K562 (cell line): ENCODE data around the gene TNFRSF11A. TPM values are rescaled to one million over a fixed set of nuclear protein-coding genes. Genes with fewer than 3 reads are reported as not detected.

Source experiments
- ATAC-seq: fragments of 200-7000 bp; cut with Tn5 transposase; 3 replicates; pipeline ENCODE4 v1.9.1; 2020; ENCODE audit warnings: moderate library complexity
- BruUV-seq: library from RNA; stranded (reverse); fragments of 400-500 nt; replicated peaks from 2 replicates; lab custom pipeline; 2021; lab: Mats Ljungman, UMichigan
- CTCF ChIA-PET: fragments of 300-600 bp; formaldehyde crosslinking; extraction: SDS; loops from one replicate; lab custom pipeline; 2021; ENCODE audit warnings: low intra/inter-chr PET ratio; lab: Yijun Ruan, JAX
- POLR2A ChIA-PET: fragments of 300-600, 350-650 bp; sonication (Branson Sonifier 250); formaldehyde crosslinking; extraction: SDS; loops from one replicate; lab custom pipeline; 2021; ENCODE audit warnings: antibody characterized with exemption, inconsistent platforms; lab: Yijun Ruan, JAX
- DNase-seq, 4 experiments: peaks; one replicate each; pipeline versions ENCODE4 v3.0.0 to v3.0.0-alpha.2; 2011 to 2018; ENCODE audit warnings: low spot score in 3 of 4, mixed read lengths in 3 of 4; ENCODE audit errors: extremely low read depth in 1 of 4
- FAIRE-seq: peaks from 2 replicates; lab custom pipeline; 2011; peaks lifted over from hg19 to GRCh38; lab: Jason Lieb, UNC
- H2AFZ ChIP-seq: 2 replicates; pipeline ENCODE4 v1.6.0; 2011; ENCODE audit warnings: low read depth, low read length, control low read depth, inconsistent platforms
- H3K27ac ChIP-seq: fragments of 200-600 bp; 3 replicates; pipeline ENCODE4 v1.8.0; 2011; ENCODE audit warnings: low read depth, mild to moderate bottlenecking, control low read depth, inconsistent platforms, low read length, moderate library complexity, mixed read lengths; ENCODE audit errors: extremely low read depth
- H3K27me3 ChIP-seq, 2 experiments: fragments of 300-600 bp in 1 of 2; 2 replicates in 1 of 2; 3 replicates in 1 of 2; pipeline versions ENCODE4 v1.6.0 to v1.8.0; 2011; ENCODE audit warnings: inconsistent platforms in 2 of 2, low read length in 2 of 2, mild to moderate bottlenecking in 1 of 2, mixed read lengths in 1 of 2, moderate library complexity in 1 of 2; ENCODE audit not compliant: control insufficient read depth in 2 of 2, insufficient read depth in 2 of 2
- H3K36me3 ChIP-seq: fragments of 300-600 bp; 3 replicates; pipeline ENCODE4 v1.8.0; 2011; ENCODE audit warnings: mild to moderate bottlenecking, low read length, inconsistent platforms; ENCODE audit not compliant: control insufficient read depth, insufficient read depth
- H3K4me1 ChIP-seq, 2 experiments: fragments of 200-600 bp in 1 of 2; replicated peaks in 1 of 2; 2 replicates in 1 of 2; 3 replicates in 1 of 2; pipeline versions ENCODE4 v1.5.1 to v1.8.0; 2011; ENCODE audit warnings: inconsistent platforms in 2 of 2, low read length in 2 of 2, mild to moderate bottlenecking in 1 of 2, mixed read lengths in 1 of 2, moderate library complexity in 1 of 2; ENCODE audit not compliant: control insufficient read depth in 2 of 2, insufficient read depth in 2 of 2
- H3K4me2 ChIP-seq: 2 replicates; pipeline ENCODE4 v1.6.1; 2011; ENCODE audit warnings: low read length, control low read depth, inconsistent platforms, mixed read lengths; ENCODE audit not compliant: insufficient read depth
- H3K4me3 ChIP-seq: fragments of 200-600 bp; sonication (generic), shearing (Covaris generic); 2 replicates; pipeline ENCODE4 v1.5.1; 2016; ENCODE audit warnings: control low read depth, inconsistent platforms
- H3K79me2 ChIP-seq: fragments of 200-600 bp; 3 replicates; pipeline ENCODE4 v1.8.0; 2011; ENCODE audit warnings: low read length, inconsistent platforms; ENCODE audit not compliant: control insufficient read depth, insufficient read depth
- H3K9ac ChIP-seq, 2 experiments: 2 replicates each; pipeline versions ENCODE4 v1.6.0 to v1.6.1; 2011; ENCODE audit warnings: low read depth in 2 of 2, low read length in 2 of 2, control low read depth in 1 of 2, inconsistent platforms in 1 of 2, mild to moderate bottlenecking in 1 of 2, mixed read lengths in 1 of 2; ENCODE audit not compliant: insufficient read depth in 1 of 2
- H3K9me1 ChIP-seq: one replicate; pipeline ENCODE4 v1.6.0; 2011; ENCODE audit warnings: inconsistent platforms, mild to moderate bottlenecking, low read length, moderate library complexity; ENCODE audit not compliant: control insufficient read depth, insufficient read depth
- H3K9me3 ChIP-seq: replicated peaks from 2 replicates; pipeline ENCODE4 v1.5.1; 2011; ENCODE audit warnings: low read depth, low read length, inconsistent platforms; ENCODE audit not compliant: control insufficient read depth, insufficient read depth
- H4K20me1 ChIP-seq: replicated peaks from 2 replicates; pipeline ENCODE4 v1.6.1; 2011; ENCODE audit warnings: low read length, inconsistent platforms, mixed read lengths; ENCODE audit not compliant: control insufficient read depth, insufficient read depth
- ARID1B ChIP-seq: fragments of 450-650 bp; IDR thresholded peaks from 2 replicates; pipeline ENCODE4 v1.6.1; 2016; ENCODE audit warnings: antibody characterized with exemption, mild to moderate bottlenecking, inconsistent platforms
- BRF1 ChIP-seq: IDR thresholded peaks from 3 replicates; pipeline ENCODE4 v1.6.1; 2011; ENCODE audit warnings: borderline replicate concordance, mild to moderate bottlenecking; ENCODE audit not compliant: insufficient read length; ENCODE audit errors: extremely low read depth
- CCNT2 ChIP-seq: IDR thresholded peaks from 2 replicates; pipeline ENCODE4 v1.6.1; 2011; ENCODE audit warnings: borderline replicate concordance, low read depth, mild to moderate bottlenecking, moderate library complexity, mixed read lengths, low read length; ENCODE audit not compliant: insufficient read length; ENCODE audit errors: extremely low read depth
- CREM ChIP-seq: IDR thresholded peaks from 2 replicates; pipeline ENCODE4 v1.6.1; 2014; ENCODE audit warnings: antibody characterized with exemption, low read depth
- GATA2 ChIP-seq: sonication (generic); formaldehyde crosslinking; IDR thresholded peaks from 2 replicates; pipeline ENCODE4 v1.4.0; 2020; ENCODE audit warnings: mild to moderate bottlenecking, missing genetic modification reagents
- ILF3 ChIP-seq: fragments of 450-650 bp; IDR thresholded peaks from 2 replicates; pipeline ENCODE4 v1.6.1; 2018; ENCODE audit warnings: antibody characterized with exemption, mild to moderate bottlenecking, moderate library complexity, borderline replicate concordance
- LEF1 ChIP-seq: fragments of 450-650 bp; IDR thresholded peaks from 2 replicates; pipeline ENCODE4 v1.6.1; 2016; ENCODE audit warnings: mild to moderate bottlenecking
- NUFIP1 ChIP-seq: fragments of 450-650 bp; IDR thresholded peaks from 2 replicates; pipeline ENCODE4 v1.6.1; 2018; ENCODE audit not compliant: partially characterized antibody
- PURB ChIP-seq: sonication (generic); formaldehyde crosslinking; IDR thresholded peaks from 2 replicates; pipeline ENCODE4 v1.9.0; 2021; ENCODE audit warnings: low read depth, mild to moderate bottlenecking, missing genetic modification reagents
- TEAD4 ChIP-seq, 2 experiments: sonication (generic) in 1 of 2; formaldehyde crosslinking in 1 of 2; IDR thresholded peaks; 2 replicates each; pipeline versions ENCODE4 v1.6.1 to v1.8.0; 2012 to 2022; ENCODE audit warnings: borderline replicate concordance in 1 of 2, inconsistent platforms in 1 of 2, low read length in 1 of 2, mild to moderate bottlenecking in 1 of 2, missing genetic modification reagents in 1 of 2
- ZNF644 ChIP-seq: fragments of 200-800 bp; sonication (Bioruptor generic); IDR thresholded peaks from 2 replicates; pipeline ENCODE4 v1.6.1; 2016; ENCODE audit warnings: low read depth, missing genetic modification characterization, missing compliant biosample characterization
- ZNF696 ChIP-seq: fragments of 250-450 bp; sonication (Bioruptor Pico); conservative IDR thresholded peaks from 2 replicates; pipeline ENCODE4 v1.4.0; 2020; ENCODE audit warnings: mild to moderate bottlenecking, moderate library complexity
- WGBS: fragments of 100-300 bp; shearing (Covaris generic); methylation state at CpG from one replicate; pipeline ENCODE4 v1.1.6; 2016; ENCODE audit warnings: low coverage, mixed read lengths; ENCODE audit not compliant: insufficient coverage; ENCODE audit errors: missing lambda C conversion rate; 5-methylcytosine and 5-hydroxymethylcytosine counted together
- in situ Hi-C: fragments of 300-500 bp; cut with MboI; formaldehyde crosslinking; loops from 4 replicates; pipeline ENCODE4 v1.15.0; 2018; ENCODE audit warnings: inconsistent platforms, mixed read lengths
- intact Hi-C: fragments of 100-400 bp; cut with micrococcal nuclease; formaldehyde crosslinking; loops from 2 replicates; pipeline ENCODE4 v1.14.2; 2022
- polyA plus RNA-seq, 8 experiments: library from polyadenylated mRNA; depleted of rRNA in 4 of 8; stranded (reverse) in 5 of 8; unstranded in 3 of 8; fragments of >200 nt; fragmentation: Nextera tagmentation in 2 of 8; fragmentation: Illumina TruSeq in 1 of 8; extraction: Ambion mirVana in 2 of 8; extraction: Trizol in 1 of 8; gene quantifications; 2 replicates each; pipeline versions ENCODE4 v1.2.1 to v1.2.3, GENCODE V29; 2011 to 2014; ENCODE audit warnings: inconsistent platforms in 1 of 8, missing spikeins in 1 of 8
- total RNA-seq, 7 experiments: library from RNA; depleted of rRNA in 6 of 7; stranded (reverse); fragments of >200 nt in 6 of 7; fragmentation: Illumina TruSeq in 2 of 7; extraction: Trizol in 2 of 7; gene quantifications; 2 replicates each; pipeline versions ENCODE4 v1.2.1 to v1.2.3, GENCODE V29; 2011 to 2021; ENCODE audit warnings: low replicate concordance in 1 of 7
- TF ChIP-seq, protein P1 (sequence below): fragments of 250-450 bp; sonication (Bioruptor Pico); IDR thresholded peaks from 2 replicates; pipeline ENCODE4 v1.4.0; 2020
- TF ChIP-seq, protein P2 (sequence below): sonication (generic); formaldehyde crosslinking; IDR thresholded peaks from 2 replicates; pipeline ENCODE4 v1.8.0; 2022; ENCODE audit warnings: missing genetic modification reagents, mild to moderate bottlenecking, moderate library complexity, borderline replicate concordance

The TNFRSF11A gene
- total and polyA plus RNA-seq, 9 of the 15 experiments (the other 6 are each of a cell fraction or from before 2014, with no cell fraction given), result 0.03 to 0.06 (median 0.04) TPM; not detected in 6

DNA sequence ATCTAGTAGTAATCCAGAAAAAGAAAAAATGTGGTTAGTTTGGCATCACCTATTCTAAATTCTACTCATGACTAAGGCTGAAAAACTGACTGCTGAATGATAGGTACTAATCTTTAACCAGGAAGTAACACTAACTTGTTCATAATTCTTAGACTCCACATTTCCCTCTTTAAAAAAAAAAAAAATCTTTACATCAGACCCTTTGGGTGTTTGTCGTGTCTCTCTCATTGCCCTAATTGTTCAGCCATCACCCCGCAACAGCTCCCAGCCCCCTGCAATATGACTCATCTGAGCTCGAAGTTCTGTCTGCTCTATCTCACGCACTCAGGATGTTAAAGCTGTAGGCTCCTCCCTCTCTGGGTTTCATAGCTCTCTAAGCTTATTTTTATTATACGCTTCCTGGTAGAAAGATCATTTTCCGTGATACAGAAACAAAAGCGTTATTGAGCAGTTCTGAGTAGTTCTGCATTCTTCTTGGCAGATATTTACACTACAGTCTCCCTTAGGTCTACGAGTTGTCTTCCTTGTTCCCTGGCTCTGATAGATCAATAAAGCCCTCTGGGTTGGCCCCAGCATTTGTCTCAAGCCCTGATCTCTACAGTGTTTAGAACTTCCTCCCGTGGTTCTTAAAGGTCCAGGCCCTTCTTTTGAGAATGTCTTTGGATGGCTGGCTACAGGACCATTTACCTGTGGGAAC is 95.6 kb downstream of the TNFRSF11A start:
- no peaks in the 10 kb centered on the region for H3K27me3 ChIP-seq
- H3K4me1 ChIP-seq, result peaks cover 3 to 15% of the 10 kb centered on the region in 2 experiments; a peak in 2 of 5 replicates
- H3K79me2 ChIP-seq, result no peaks in the 10 kb centered on the region
- peaks cover 2% of the 10 kb centered on the region; the same call in 1 of the 2 replicates for H3K9me3 ChIP-seq
- peak; percentile 88 for FAIRE-seq
- H2AFZ ChIP-seq, result peak overlapping the region; percentile 82
- no peaks in the 10 kb centered on the region for H4K20me1 ChIP-seq
- no TSS peak for BruUV-seq
- H3K4me3 ChIP-seq, result peak overlapping the region; percentile 16; the same call in 1 of the 2 replicates
- peak; percentile 95 for ATAC-seq
- no peaks in the 10 kb centered on the region for H3K36me3 ChIP-seq
- intact Hi-C loops, result no loop called here
- in situ Hi-C loops, result no loop called here
- 0% methylated on average over 9 of the region's 9 CpGs for WGBS
- peak overlapping the region in 1 of 2 experiments; percentile 54; a peak in 2 of 4 replicates for H3K9ac ChIP-seq
- peak overlapping the region; percentile 76 for H3K27ac ChIP-seq
- ChIA-PET CTCF (no interaction called here), POLR2A (interaction anchor here (0.6 to 1.0 kb wide), 5 partner anchors 23 to 561 kb away, joined by 3 to 5 read pairs (median 3); no protein-coding TSS in a partner anchor)
- DNase-seq, result peak; percentile 73 to 81 (median 78)
- H3K4me2 ChIP-seq, result peak overlapping the region; percentile 59
- H3K9me1 ChIP-seq, result no peaks in the 10 kb centered on the region
- no peak for TF ChIP-seq BRF1
- TF ChIP-seq LEF1, result 0 out of 2 replicates have a peak, but pooled peaks have one; percentile 40
- TF ChIP-seq CREM, result 0 out of 2 replicates have a peak, but pooled peaks have one; percentile 12
- no peak for TF ChIP-seq CCNT2
- TF ChIP-seq ARID1B, result peak; percentile 76
- TF ChIP-seq ILF3, result no peak
- TF ChIP-seq, protein P1, sequence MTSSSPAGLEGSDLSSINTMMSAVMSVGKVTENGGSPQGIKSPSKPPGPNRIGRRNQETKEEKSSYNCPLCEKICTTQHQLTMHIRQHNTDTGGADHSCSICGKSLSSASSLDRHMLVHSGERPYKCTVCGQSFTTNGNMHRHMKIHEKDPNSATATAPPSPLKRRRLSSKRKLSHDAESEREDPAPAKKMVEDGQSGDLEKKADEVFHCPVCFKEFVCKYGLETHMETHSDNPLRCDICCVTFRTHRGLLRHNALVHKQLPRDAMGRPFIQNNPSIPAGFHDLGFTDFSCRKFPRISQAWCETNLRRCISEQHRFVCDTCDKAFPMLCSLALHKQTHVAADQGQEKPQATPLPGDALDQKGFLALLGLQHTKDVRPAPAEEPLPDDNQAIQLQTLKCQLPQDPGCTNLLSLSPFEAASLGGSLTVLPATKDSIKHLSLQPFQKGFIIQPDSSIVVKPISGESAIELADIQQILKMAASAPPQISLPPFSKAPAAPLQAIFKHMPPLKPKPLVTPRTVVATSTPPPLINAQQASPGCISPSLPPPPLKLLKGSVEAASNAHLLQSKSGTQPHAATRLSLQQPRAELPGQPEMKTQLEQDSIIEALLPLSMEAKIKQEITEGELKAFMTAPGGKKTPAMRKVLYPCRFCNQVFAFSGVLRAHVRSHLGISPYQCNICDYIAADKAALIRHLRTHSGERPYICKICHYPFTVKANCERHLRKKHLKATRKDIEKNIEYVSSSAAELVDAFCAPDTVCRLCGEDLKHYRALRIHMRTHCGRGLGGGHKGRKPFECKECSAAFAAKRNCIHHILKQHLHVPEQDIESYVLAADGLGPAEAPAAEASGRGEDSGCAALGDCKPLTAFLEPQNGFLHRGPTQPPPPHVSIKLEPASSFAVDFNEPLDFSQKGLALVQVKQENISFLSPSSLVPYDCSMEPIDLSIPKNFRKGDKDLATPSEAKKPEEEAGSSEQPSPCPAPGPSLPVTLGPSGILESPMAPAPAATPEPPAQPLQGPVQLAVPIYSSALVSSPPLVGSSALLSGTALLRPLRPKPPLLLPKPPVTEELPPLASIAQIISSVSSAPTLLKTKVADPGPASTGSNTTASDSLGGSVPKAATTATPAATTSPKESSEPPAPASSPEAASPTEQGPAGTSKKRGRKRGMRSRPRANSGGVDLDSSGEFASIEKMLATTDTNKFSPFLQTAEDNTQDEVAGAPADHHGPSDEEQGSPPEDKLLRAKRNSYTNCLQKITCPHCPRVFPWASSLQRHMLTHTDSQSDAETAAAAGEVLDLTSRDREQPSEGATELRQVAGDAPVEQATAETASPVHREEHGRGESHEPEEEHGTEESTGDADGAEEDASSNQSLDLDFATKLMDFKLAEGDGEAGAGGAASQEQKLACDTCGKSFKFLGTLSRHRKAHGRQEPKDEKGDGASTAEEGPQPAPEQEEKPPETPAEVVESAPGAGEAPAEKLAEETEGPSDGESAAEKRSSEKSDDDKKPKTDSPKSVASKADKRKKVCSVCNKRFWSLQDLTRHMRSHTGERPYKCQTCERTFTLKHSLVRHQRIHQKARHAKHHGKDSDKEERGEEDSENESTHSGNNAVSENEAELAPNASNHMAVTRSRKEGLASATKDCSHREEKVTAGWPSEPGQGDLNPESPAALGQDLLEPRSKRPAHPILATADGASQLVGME (CRISPR knock-in tag), result no peak
- peak; percentile 36; the same call in 1 of the 2 replicates for TF ChIP-seq TEAD4 (IDR thresholded peaks at IDR 0.05; ENCODE audit: low read length)
- no peak for TF ChIP-seq TEAD4 (CRISPR knock-in tag; IDR thresholded peaks at IDR 0.05; ENCODE audit: borderline replicate concordance)
- TF ChIP-seq, protein P2, sequence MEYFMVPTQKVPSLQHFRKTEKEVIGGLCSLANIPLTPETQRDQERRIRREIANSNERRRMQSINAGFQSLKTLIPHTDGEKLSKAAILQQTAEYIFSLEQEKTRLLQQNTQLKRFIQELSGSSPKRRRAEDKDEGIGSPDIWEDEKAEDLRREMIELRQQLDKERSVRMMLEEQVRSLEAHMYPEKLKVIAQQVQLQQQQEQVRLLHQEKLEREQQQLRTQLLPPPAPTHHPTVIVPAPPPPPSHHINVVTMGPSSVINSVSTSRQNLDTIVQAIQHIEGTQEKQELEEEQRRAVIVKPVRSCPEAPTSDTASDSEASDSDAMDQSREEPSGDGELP, result no peak
- TF ChIP-seq PURB (CRISPR knock-in tag), result no peak
- TF ChIP-seq ZNF644, result no peak
- TF ChIP-seq ZNF696, result no peak
- TF ChIP-seq GATA2 (CRISPR knock-in tag), result no peak
- TF ChIP-seq NUFIP1, result no peak
